Stomach (tissue), 9 donors: Measurements from ENCODE around the gene ATP7A. TPM values are rescaled to one million over a fixed set of nuclear protein-coding genes. Genes with fewer than 3 reads are reported as not detected.

ENCODE experiments used
- DNase-seq, 2 donors: peaks; one replicate each; pipeline versions ENCODE4 v3.0.0 to v3.0.0-alpha.2; 2013 to 2019
- H3K27ac ChIP-seq, 5 donors: fragments of 200-600 bp in 4 of 5; sonication (generic) in 4 of 5; one replicate each; pipeline ENCODE4 v1.5.1; 2013 to 2019; ENCODE audit warnings: mild to moderate bottlenecking in 1 of 5, moderate library complexity in 1 of 5
- H3K27me3 ChIP-seq, 3 donors: fragments of 200-600 bp; sonication (generic); one replicate each; pipeline ENCODE4 v1.5.1; 2017 to 2019; ENCODE audit warnings: mixed run types in 1 of 3
- H3K36me3 ChIP-seq, 4 donors: fragments of 200-600 bp; sonication (generic); 1 replicate in 3 of 4; 2 replicates in 1 of 4; pipeline ENCODE4 v1.5.1; 2016 to 2019
- H3K4me1 ChIP-seq, 4 donors: fragments of 200-600 bp; sonication (generic); one replicate each; pipeline ENCODE4 v1.5.1; 2016 to 2019
- H3K4me3 ChIP-seq, 4 donors: fragments of 200-600 bp; sonication (generic) in 3 of 4; one replicate each; pipeline ENCODE4 v1.5.1; 2016 to 2019; ENCODE audit warnings: mild to moderate bottlenecking in 1 of 4
- H3K9me3 ChIP-seq, 4 donors: fragments of 200-600 bp; sonication (generic); one replicate each; pipeline ENCODE4 v1.5.1; 2016 to 2019
- CTCF ChIP-seq, 7 experiments: fragments of 450-650 bp in 4 of 7; fragments of 200-600 bp in 3 of 7; sonication (generic) in 3 of 7; IDR thresholded peaks; one replicate each; pipeline ENCODE4 v1.5.1; 2016 to 2019; ENCODE audit warnings: antibody characterized with exemption in 7 of 7, control low read depth in 2 of 7, mild to moderate bottlenecking in 1 of 7
- EP300 ChIP-seq: sonication (generic); formaldehyde crosslinking; IDR thresholded peaks from one replicate; pipeline ENCODE4 v1.6.1; 2017; ENCODE audit warnings: antibody characterized with exemption
- POLR2A ChIP-seq, 4 donors: fragments of 450-650 bp; IDR thresholded peaks; one replicate each; pipeline ENCODE4 v1.6.1; 2016; ENCODE audit warnings: antibody characterized with exemption in 4 of 4, control low read depth in 2 of 4, mild to moderate bottlenecking in 1 of 4, moderate library complexity in 1 of 4
- POLR2AphosphoS5 ChIP-seq, 3 donors: sonication (generic); formaldehyde crosslinking; IDR thresholded peaks; one replicate each; pipeline ENCODE4 v1.6.1; 2016; ENCODE audit warnings: antibody characterized with exemption in 3 of 3
- WGBS, 5 donors: extraction: QIAGEN DNeasy Blood & Tissue Kit in 3 of 5; methylation state at CpG; one replicate each; pipeline versions ENCODE4 v1.1.5 to v1.1.7; 2013 to 2018; 5-methylcytosine and 5-hydroxymethylcytosine counted together
- intact Hi-C: fragments of 100-400 bp; cut with DNase I; formaldehyde crosslinking; loops from one replicate; pipeline ENCODE4 v1.15.1; 2023; ENCODE audit warnings: low total_unique reads
- polyA plus RNA-seq, 3 donors: library from polyadenylated mRNA; stranded (reverse); fragments of 200-250 nt; gene quantifications; one replicate each; pipeline ENCODE4 v1.2.3, GENCODE V29; 2013
- total RNA-seq, 5 donors: library from RNA; depleted of rRNA; stranded (reverse); fragments of >200 nt; gene quantifications; one replicate each; pipeline versions ENCODE4 v1.1.0 to v1.2.3, GENCODE V29; 2014 to 2016
- donor health status: healthy with polysubstance abuse.
- donor health status: Bipolar disorder and iron deficiency.
- donor health status: healthy.

ATP7A gene
- total and polyA plus RNA-seq, 8 donors: 0.76 to 38.2 (median 4.4) TPM

- H3K27ac ChIP-seq: peak overlapping the region in 1 of 5 donors; percentile 92
- WGBS, 5 donors: 48 to 64% (median 52%) methylated on average over 10 of the region's 10 CpGs
These were observed 16.8 kb upstream of the ATP7A start for GRCh38 chrX:77893713-77894112.

GRCh38 chrX:77894921-77895886 is 15.3 kb upstream of the ATP7A start, which contains the start of gene MAGT1:
MAGT1 (minus strand) TSS chrX:77895435; CDS start chrX:77895410, 25 bp downstream.
- no peaks in the 10 kb centered on the region for H3K27me3 ChIP-seq
- WGBS, 5 donors: 0 to 49% (median 6%) methylated on average over 32 to 49 of the region's 49 CpGs
- DNase-seq: peak; percentile 91 to 98
- H3K4me1 ChIP-seq: peaks cover 0 to 28% (median 3%) of the 10 kb centered on the region in 4 donors
- H3K4me3 ChIP-seq: peak within 1 kb of the TSS; percentile 51 to 72 (median 58)
- no peaks in the 10 kb centered on the region for H3K36me3 ChIP-seq
- no peaks in the 10 kb centered on the region for H3K9me3 ChIP-seq
- peak within 1 kb of the TSS; percentile 88 to 95 (median 92) for H3K27ac ChIP-seq
- intact Hi-C loops: no loop called here
- TF ChIP-seq POLR2AphosphoS5 (IDR thresholded peaks at IDR 0.05) (peak; percentile 80 to 96 (median 96)), POLR2A (IDR thresholded peaks at IDR 0.05) (peak in 2 of 4 donors; percentile 81 to 92), EP300 (no peak), CTCF (IDR thresholded peaks at IDR 0.05) (no peak)

More at GRCh38 chrX:77893713-77894112, 16.8 kb upstream of the ATP7A start:
- Histone ChIP-seq H3K9me3 (no peaks in the 10 kb centered on the region), H3K36me3 (no peaks in the 10 kb centered on the region), H3K4me1 (peaks cover 0 to 28% (median 3%) of the 10 kb centered on the region in 4 donors), H3K4me3 (peak overlapping the region in 3 of 4 donors; percentile 51 to 72 (median 55)), H3K27me3 (no peaks in the 10 kb centered on the region)
- TF ChIP-seq CTCF (IDR thresholded peaks at IDR 0.05): no peak
- no peak for TF ChIP-seq POLR2A (IDR thresholded peaks at IDR 0.05)
- TF ChIP-seq POLR2AphosphoS5 (IDR thresholded peaks at IDR 0.05): no peak
- no peak for TF ChIP-seq EP300
- DNase-seq: no peak
- intact Hi-C loops: no loop called here

GRCh38 chrX:77899081-77899828 is 11.2 kb upstream of the ATP7A start, which contains the start of gene COX7B:
COX7B (plus strand) TSS chrX:77899468; CDS start chrX:77899554, 86 bp downstream.
- H3K27ac ChIP-seq: peak within 1 kb of the TSS; percentile 83 to 89 (median 85)
- WGBS, 5 donors: 0 to 50% (median 5%) methylated on average over 28 of the region's 28 CpGs
- H3K36me3 ChIP-seq: peaks cover 0 to 26% (median 18%) of the 10 kb centered on the region in 4 donors
- peak; percentile 42 to 85 (median 85) for TF ChIP-seq POLR2AphosphoS5 (IDR thresholded peaks at IDR 0.05)
- TF ChIP-seq EP300: no peak
- TF ChIP-seq CTCF (IDR thresholded peaks at IDR 0.05): peak in 3 of 7 experiments; percentile 7 to 19 (median 15)
- TF ChIP-seq POLR2A (IDR thresholded peaks at IDR 0.05): peak in 2 of 4 donors; percentile 2 to 42
- no peaks in the 10 kb centered on the region for H3K9me3 ChIP-seq
- H3K4me3 ChIP-seq: peak within 1 kb of the TSS; percentile 51 to 62 (median 60)
- intact Hi-C loops: no loop called here
- H3K27me3 ChIP-seq: no peaks in the 10 kb centered on the region
- DNase-seq: peak; percentile 64 to 96
- peaks cover 0 to 23% (median 7%) of the 10 kb centered on the region in 4 donors for H3K4me1 ChIP-seq

- Histone ChIP-seq H3K4me3 (peak overlapping the region; percentile 51 to 62 (median 60)), H3K36me3 (peaks cover 0 to 41% (median 33%) of the 10 kb centered on the region in 4 donors), H3K27ac (peak overlapping the region in 4 of 5 donors; percentile 83 to 87 (median 84)), H3K9me3 (no peaks in the 10 kb centered on the region), H3K27me3 (no peaks in the 10 kb centered on the region), H3K4me1 (peaks cover 0 to 22% (median 7%) of the 10 kb centered on the region in 4 donors)
- 29 to 70% (median 44%) methylated on average over 1 of the region's 1 CpG for WGBS, 5 donors
- DNase-seq: no peak
- intact Hi-C loops: no loop called here
- TF ChIP-seq EP300 (no peak), CTCF (IDR thresholded peaks at IDR 0.05) (no peak), POLR2AphosphoS5 (IDR thresholded peaks at IDR 0.05) (no peak), POLR2A (IDR thresholded peaks at IDR 0.05) (no peak)
These were observed 9.8 kb upstream of the ATP7A start for GRCh38 chrX:77900688-77901087.
